CD4-positive, alpha-beta T cell (primary cell): Measurements from ENCODE around the gene SCRG1. TPM values are rescaled to one million over a fixed set of nuclear protein-coding genes. Genes with fewer than 3 reads are reported as not detected.

ENCODE experiments used
- ATAC-seq: fragments of 200-7000 bp; cut with Tn5 transposase; one replicate; pipeline ENCODE4 v1.10.0; 2022; ENCODE audit warnings: mild to moderate bottlenecking; ENCODE audit not compliant: poor library complexity
- CTCF ChIA-PET: fragments of 350-600 bp; sonication (Branson Sonifier 250); formaldehyde crosslinking; loops from one replicate; lab custom pipeline; 2021; ENCODE audit warnings: antibody characterized with exemption, inconsistent platforms; lab: Charles Lee
- POLR2A ChIA-PET: fragments of 350-600 bp; sonication (Branson Sonifier 250); formaldehyde crosslinking; loops from one replicate; lab custom pipeline; 2021; ENCODE audit warnings: antibody characterized with exemption, inconsistent platforms; lab: Charles Lee
- DNase-seq, 14 experiments: peaks; one replicate each; pipeline ENCODE4 v3.0.0-alpha.2; 2013 to 2020; ENCODE audit warnings: mixed read lengths in 2 of 14
- H3K27ac ChIP-seq, 2 donors: one replicate each; pipeline versions ENCODE4 v1.5.1 to v1.7.0; 2013; ENCODE audit warnings: low read length in 2 of 2, low read depth in 1 of 2, mild to moderate bottlenecking in 1 of 2
- H3K27me3 ChIP-seq, 2 experiments: 1 replicate in 1 of 2; 2 replicates in 1 of 2; pipeline versions ENCODE4 v1.6.1 to v1.7.0; 2013; ENCODE audit warnings: low read length in 2 of 2, control low read depth in 1 of 2, mild to moderate bottlenecking in 1 of 2, moderate library complexity in 1 of 2; ENCODE audit not compliant: insufficient read depth in 2 of 2, control insufficient read depth in 1 of 2
- H3K36me3 ChIP-seq: one replicate; pipeline ENCODE4 v1.6.1; 2013; ENCODE audit warnings: low read length, control low read depth; ENCODE audit not compliant: insufficient read depth
- H3K4me1 ChIP-seq: one replicate; pipeline ENCODE4 v1.6.1; 2013; ENCODE audit warnings: low read length, control low read depth; ENCODE audit not compliant: insufficient read depth
- H3K4me3 ChIP-seq: one replicate; pipeline ENCODE4 v1.5.1; 2013; ENCODE audit warnings: mild to moderate bottlenecking, low read length, moderate library complexity
- H3K9me3 ChIP-seq, 2 experiments: 1 replicate in 1 of 2; 2 replicates in 1 of 2; pipeline versions ENCODE4 v1.6.1 to v1.7.0; 2013; ENCODE audit warnings: low read length in 2 of 2, mild to moderate bottlenecking in 2 of 2, control low read depth in 1 of 2, moderate library complexity in 1 of 2; ENCODE audit not compliant: control insufficient read depth in 1 of 2, insufficient read depth in 1 of 2
- H3K27ac Mint-ChIP-seq: one replicate; pipeline ENCODE4 v1.8.0; 2020; ENCODE audit warnings: mixed read lengths
- H3K27me3 Mint-ChIP-seq: one replicate; pipeline ENCODE4 v1.8.0; 2021; ENCODE audit warnings: mixed read lengths
- H3K36me3 Mint-ChIP-seq: one replicate; pipeline ENCODE4 v1.8.0; 2021; ENCODE audit warnings: low read depth, mixed read lengths
- H3K4me1 Mint-ChIP-seq: one replicate; pipeline ENCODE4 v1.8.0; 2021; ENCODE audit warnings: low read depth, mixed read lengths
- H3K4me3 Mint-ChIP-seq: one replicate; pipeline ENCODE4 v1.8.0; 2020; ENCODE audit warnings: mild to moderate bottlenecking, mixed read lengths
- H3K9me3 Mint-ChIP-seq: one replicate; pipeline ENCODE4 v1.8.0; 2020; ENCODE audit warnings: mixed read lengths
- intact Hi-C, 2 experiments: fragments of 100-400 bp; cut with DNase I in 1 of 2; cut with micrococcal nuclease in 1 of 2; formaldehyde crosslinking; loops; one replicate each; pipeline versions ENCODE4 v1.15.1 to v1.9.0; 2023 to 2025; cut with DNase I, micrococcal nuclease
- polyA plus RNA-seq, 2 donors: library from polyadenylated mRNA; unstranded; fragments of 120-200 nt; gene quantifications; one replicate each; pipeline ENCODE4 v1.2.1, GENCODE V29; 2013
- total RNA-seq, 174 experiments: library from RNA in 2 of 174; stranded (reverse) in 2 of 174; gene quantifications; one replicate each; pipeline ENCODE4 v1.2.3 and lab custom pipeline; 2021 to 2026
- TF ChIP-seq, protein P1 (sequence below): fragments of 200-600 bp; IDR thresholded peaks from one replicate; pipeline ENCODE4 v1.8.0; 2022; ENCODE audit warnings: antibody characterized with exemption, mild to moderate bottlenecking

The SCRG1 gene
- total RNA-seq (not detected), total RNA-seq (lab: John Stamatoyannopoulos, UW) (0 to 0.17 (median 0) reads per million in 172 experiments)
- polyA plus RNA-seq (2013, experiment 1 of 2), result 0.04 TPM
- 0.11 TPM for polyA plus RNA-seq (2013, experiment 2 of 2)

DNA sequence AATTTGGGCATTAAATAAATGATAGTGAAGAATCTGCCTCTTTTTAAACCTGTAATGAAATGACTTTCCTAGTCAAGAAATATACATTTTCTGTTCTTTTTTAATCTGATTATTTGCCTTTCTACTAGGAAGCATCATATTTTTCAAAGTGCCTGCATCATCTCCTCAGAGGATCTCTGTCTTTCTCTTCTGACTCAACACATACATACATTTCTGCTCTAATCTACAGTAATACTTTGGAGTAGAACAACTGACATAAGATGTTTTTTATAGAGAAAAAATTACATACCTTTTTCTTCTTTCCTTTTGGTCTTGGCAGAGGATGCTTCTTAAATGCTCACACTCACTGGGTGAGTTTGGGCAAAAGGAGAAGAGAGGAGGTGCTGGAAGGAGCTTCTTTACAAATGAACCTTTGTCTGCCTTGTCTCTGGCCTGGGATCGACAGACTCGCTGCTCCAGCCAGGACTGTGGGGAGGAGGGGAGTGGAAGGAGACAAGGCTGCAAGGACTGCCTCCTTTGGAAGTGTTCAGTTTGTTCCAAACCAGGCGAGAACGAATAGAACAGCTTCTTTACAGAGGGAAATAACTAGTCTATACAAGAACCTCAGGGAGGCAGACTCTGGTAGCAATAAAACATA is at the start of gene SCRG1:
SCRG1 (minus strand) TSS at position 338 of the 637 bp plus-strand sequence. CDS start 7,702 bp downstream, outside the sequence.
- CTCF ChIA-PET, result no interaction called here

DNA sequence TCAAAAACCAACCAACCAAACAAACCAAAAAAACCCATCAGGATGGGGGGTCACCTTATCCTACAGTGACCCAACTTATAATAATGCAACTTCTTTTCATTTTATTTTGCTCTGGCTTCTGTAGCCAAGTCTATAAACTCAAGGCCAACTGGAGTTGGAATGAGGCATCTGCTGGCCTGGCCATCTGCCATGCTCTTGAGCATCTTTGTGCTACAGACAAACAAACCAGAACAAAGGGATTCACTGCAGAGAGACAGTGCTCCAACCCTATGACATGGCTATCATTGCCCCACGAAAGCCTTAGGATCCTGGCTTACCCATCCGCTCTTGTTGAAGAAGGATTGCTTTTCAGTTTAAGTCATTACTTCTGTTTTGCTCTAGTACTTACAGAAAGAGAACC is 49.2 kb upstream of the SCRG1 start:
- ChIA-PET POLR2A (no interaction called here), CTCF (interaction anchor here (1.2 kb wide), 1 partner anchor 8 kb away, joined by 3 read pairs; no protein-coding TSS in a partner anchor)
- intact Hi-C loops, result no loop called here
- ATAC-seq (no peak), DNase-seq (no peak)
- H3K36me3 ChIP-seq, result no peaks in the 10 kb centered on the region
- no peak overlapping the region for H3K4me3 ChIP-seq
- no peaks in the 10 kb centered on the region for H3K9me3 ChIP-seq
- TF ChIP-seq, protein P1, sequence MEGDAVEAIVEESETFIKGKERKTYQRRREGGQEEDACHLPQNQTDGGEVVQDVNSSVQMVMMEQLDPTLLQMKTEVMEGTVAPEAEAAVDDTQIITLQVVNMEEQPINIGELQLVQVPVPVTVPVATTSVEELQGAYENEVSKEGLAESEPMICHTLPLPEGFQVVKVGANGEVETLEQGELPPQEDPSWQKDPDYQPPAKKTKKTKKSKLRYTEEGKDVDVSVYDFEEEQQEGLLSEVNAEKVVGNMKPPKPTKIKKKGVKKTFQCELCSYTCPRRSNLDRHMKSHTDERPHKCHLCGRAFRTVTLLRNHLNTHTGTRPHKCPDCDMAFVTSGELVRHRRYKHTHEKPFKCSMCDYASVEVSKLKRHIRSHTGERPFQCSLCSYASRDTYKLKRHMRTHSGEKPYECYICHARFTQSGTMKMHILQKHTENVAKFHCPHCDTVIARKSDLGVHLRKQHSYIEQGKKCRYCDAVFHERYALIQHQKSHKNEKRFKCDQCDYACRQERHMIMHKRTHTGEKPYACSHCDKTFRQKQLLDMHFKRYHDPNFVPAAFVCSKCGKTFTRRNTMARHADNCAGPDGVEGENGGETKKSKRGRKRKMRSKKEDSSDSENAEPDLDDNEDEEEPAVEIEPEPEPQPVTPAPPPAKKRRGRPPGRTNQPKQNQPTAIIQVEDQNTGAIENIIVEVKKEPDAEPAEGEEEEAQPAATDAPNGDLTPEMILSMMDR, result no peak
- no peak overlapping the region for H3K27ac Mint-ChIP-seq
- no peak overlapping the region for H3K4me3 Mint-ChIP-seq
- H3K4me1 ChIP-seq, result no peaks in the 10 kb centered on the region
- no peaks in the 10 kb centered on the region for H3K4me1 Mint-ChIP-seq
- H3K9me3 Mint-ChIP-seq, result no peaks in the 10 kb centered on the region
- no peaks in the 10 kb centered on the region for H3K27me3 Mint-ChIP-seq
- H3K27ac ChIP-seq, result no peak overlapping the region
- H3K27me3 ChIP-seq, result no peaks in the 10 kb centered on the region
- no peaks in the 10 kb centered on the region for H3K36me3 Mint-ChIP-seq

More for the DNA sequence above, at the start of gene SCRG1:
- H3K27ac ChIP-seq, result no peak within 1 kb of the TSS
- Mint-ChIP-seq H3K27me3 (peaks cover 9% of the 10 kb centered on the region), H3K4me1 (no peaks in the 10 kb centered on the region), H3K36me3 (no peaks in the 10 kb centered on the region), H3K9me3 (no peaks in the 10 kb centered on the region), H3K27ac (no peak within 1 kb of the TSS), H3K4me3 (no peak within 1 kb of the TSS)
- ATAC-seq, result no peak
- no peaks in the 10 kb centered on the region for H3K9me3 ChIP-seq
- H3K36me3 ChIP-seq, result no peaks in the 10 kb centered on the region
- DNase-seq, result no peak
- TF ChIP-seq, protein P1, result no peak
- no peaks in the 10 kb centered on the region for H3K4me1 ChIP-seq
- H3K4me3 ChIP-seq, result no peak within 1 kb of the TSS
- intact Hi-C loops, result no loop called here
- H3K27me3 ChIP-seq, result no peaks in the 10 kb centered on the region
- POLR2A ChIA-PET, result no interaction called here

GRCh38 chr4:173446416-173446815 is 47.5 kb upstream of the SCRG1 start:
- Histone ChIP-seq H3K27ac (no peak overlapping the region), H3K9me3 (no peaks in the 10 kb centered on the region), H3K4me1 (no peaks in the 10 kb centered on the region), H3K27me3 (no peaks in the 10 kb centered on the region), H3K36me3 (no peaks in the 10 kb centered on the region), H3K4me3 (no peak overlapping the region)
- Mint-ChIP-seq H3K27me3 (no peaks in the 10 kb centered on the region), H3K9me3 (no peaks in the 10 kb centered on the region), H3K27ac (no peak overlapping the region), H3K36me3 (no peaks in the 10 kb centered on the region), H3K4me1 (peaks cover 1% of the 10 kb centered on the region), H3K4me3 (no peak overlapping the region)
- intact Hi-C loops, result no loop called here
- CTCF ChIA-PET, result no interaction called here
- DNase-seq (no peak), ATAC-seq (no peak)
- TF ChIP-seq, protein P1, result no peak
- POLR2A ChIA-PET, result no interaction called here
